ENCODE data around the gene MYO18B. TPM values are rescaled to one million over a fixed set of nuclear protein-coding genes. Genes with fewer than 3 reads are reported as not detected.

The MYO18B gene
- total RNA-seq, 1 donor from 2014 or later: 0.49 TPM

- Mint-ChIP-seq H3K36me3 (ENCODE audit: low read depth) (no peaks in the 10 kb centered on the region), H3K27ac (no peak overlapping the region), H3K4me1 (peaks cover 2% of the 10 kb centered on the region), H3K27me3 (peaks cover 2% of the 10 kb centered on the region), H3K9me3 (no peaks in the 10 kb centered on the region), H3K4me3 (no peak overlapping the region)
- no peak for DNase-seq
- intact Hi-C loops (cut with micrococcal nuclease): no loop called here
These were observed 305.5 kb downstream of the MYO18B start for GRCh38 chr22:26047516-26047915.

GRCh38 chr22:26047920-26048319 lies 305.9 kb downstream of the MYO18B start:
- Mint-ChIP-seq H3K4me1 (peaks cover 2% of the 10 kb centered on the region), H3K36me3 (ENCODE audit: low read depth) (no peaks in the 10 kb centered on the region), H3K9me3 (no peaks in the 10 kb centered on the region), H3K27ac (no peak overlapping the region), H3K4me3 (no peak overlapping the region), H3K27me3 (peaks cover 2% of the 10 kb centered on the region)
- intact Hi-C loops (cut with micrococcal nuclease): no loop called here
- no peak for DNase-seq

GRCh38 chr22:26050079-26050478 lies 308.1 kb downstream of the MYO18B start:
- Mint-ChIP-seq H3K4me3 (no peak overlapping the region), H3K9me3 (no peaks in the 10 kb centered on the region), H3K27ac (no peak overlapping the region), H3K27me3 (peaks cover 2% of the 10 kb centered on the region), H3K36me3 (ENCODE audit: low read depth) (no peaks in the 10 kb centered on the region), H3K4me1 (peaks cover 2% of the 10 kb centered on the region)
- intact Hi-C loops (cut with micrococcal nuclease): no loop called here
- no peak for DNase-seq

- DNase-seq: no peak
- H3K9me3 Mint-ChIP-seq: no peaks in the 10 kb centered on the region
- no peak overlapping the region for H3K27ac Mint-ChIP-seq
- H3K4me3 Mint-ChIP-seq: no peak overlapping the region
- H3K4me1 Mint-ChIP-seq: no peaks in the 10 kb centered on the region
- H3K27me3 Mint-ChIP-seq: peaks cover 5% of the 10 kb centered on the region
- H3K36me3 Mint-ChIP-seq (ENCODE audit: low read depth): no peaks in the 10 kb centered on the region
- intact Hi-C loops (cut with micrococcal nuclease): no loop called here
These were observed 311.8 kb downstream of the MYO18B start for GRCh38 chr22:26053737-26054316.

GRCh38 chr22:26054841-26055605 lies 313.0 kb downstream of the MYO18B start:
- no peak overlapping the region for H3K27ac Mint-ChIP-seq
- peaks cover 5% of the 10 kb centered on the region for H3K27me3 Mint-ChIP-seq
- intact Hi-C loops (cut with micrococcal nuclease): no loop called here
- H3K4me1 Mint-ChIP-seq: no peaks in the 10 kb centered on the region
- H3K9me3 Mint-ChIP-seq: no peaks in the 10 kb centered on the region
- no peak for DNase-seq
- H3K4me3 Mint-ChIP-seq: no peak overlapping the region
- no peaks in the 10 kb centered on the region for H3K36me3 Mint-ChIP-seq (ENCODE audit: low read depth)

GRCh38 chr22:26055693-26056092 lies 313.7 kb downstream of the MYO18B start:
- H3K36me3 Mint-ChIP-seq (ENCODE audit: low read depth): no peaks in the 10 kb centered on the region
- DNase-seq: no peak
- H3K27me3 Mint-ChIP-seq: peaks cover 5% of the 10 kb centered on the region
- H3K4me3 Mint-ChIP-seq: no peak overlapping the region
- intact Hi-C loops (cut with micrococcal nuclease): no loop called here
- no peaks in the 10 kb centered on the region for H3K9me3 Mint-ChIP-seq
- no peak overlapping the region for H3K27ac Mint-ChIP-seq
- H3K4me1 Mint-ChIP-seq: no peaks in the 10 kb centered on the region

GRCh38 chr22:26056455-26057200 lies 314.6 kb downstream of the MYO18B start:
- no peak overlapping the region for H3K27ac Mint-ChIP-seq
- H3K4me3 Mint-ChIP-seq: no peak overlapping the region
- intact Hi-C loops (cut with micrococcal nuclease): no loop called here
- no peaks in the 10 kb centered on the region for H3K4me1 Mint-ChIP-seq
- peaks cover 5% of the 10 kb centered on the region for H3K27me3 Mint-ChIP-seq
- DNase-seq: no peak
- no peaks in the 10 kb centered on the region for H3K9me3 Mint-ChIP-seq
- H3K36me3 Mint-ChIP-seq (ENCODE audit: low read depth): no peaks in the 10 kb centered on the region

- Mint-ChIP-seq H3K27me3 (peaks cover 5% of the 10 kb centered on the region), H3K4me1 (no peaks in the 10 kb centered on the region), H3K9me3 (no peaks in the 10 kb centered on the region), H3K27ac (no peak overlapping the region), H3K4me3 (no peak overlapping the region), H3K36me3 (ENCODE audit: low read depth) (no peaks in the 10 kb centered on the region)
- intact Hi-C loops (cut with micrococcal nuclease): no loop called here
- DNase-seq: no peak
These were observed 315.7 kb downstream of the MYO18B start for GRCh38 chr22:26057731-26058130.

GRCh38 chr22:26064048-26064447 lies 322.1 kb downstream of the MYO18B start:
- Mint-ChIP-seq H3K27me3 (peaks cover 13% of the 10 kb centered on the region), H3K4me3 (no peak overlapping the region), H3K9me3 (no peaks in the 10 kb centered on the region), H3K4me1 (no peaks in the 10 kb centered on the region), H3K27ac (no peak overlapping the region), H3K36me3 (ENCODE audit: low read depth) (no peaks in the 10 kb centered on the region)
- no peak for DNase-seq
- intact Hi-C loops (cut with micrococcal nuclease): no loop called here

GRCh38 chr22:26065847-26066246 lies 323.9 kb downstream of the MYO18B start:
- Mint-ChIP-seq H3K4me3 (no peak overlapping the region), H3K9me3 (no peaks in the 10 kb centered on the region), H3K4me1 (no peaks in the 10 kb centered on the region), H3K27ac (no peak overlapping the region), H3K27me3 (peaks cover 21% of the 10 kb centered on the region), H3K36me3 (ENCODE audit: low read depth) (no peaks in the 10 kb centered on the region)
- intact Hi-C loops (cut with micrococcal nuclease): no loop called here
- DNase-seq: no peak

GRCh38 chr22:26066534-26066933 lies 324.5 kb downstream of the MYO18B start:
- Mint-ChIP-seq H3K9me3 (no peaks in the 10 kb centered on the region), H3K27me3 (peaks cover 21% of the 10 kb centered on the region), H3K4me1 (no peaks in the 10 kb centered on the region), H3K27ac (no peak overlapping the region), H3K36me3 (ENCODE audit: low read depth) (no peaks in the 10 kb centered on the region), H3K4me3 (no peak overlapping the region)
- DNase-seq: no peak
- intact Hi-C loops (cut with micrococcal nuclease): no loop called here

GRCh38 chr22:26068571-26068970 lies 326.6 kb downstream of the MYO18B start:
- H3K36me3 Mint-ChIP-seq (ENCODE audit: low read depth): no peaks in the 10 kb centered on the region
- H3K9me3 Mint-ChIP-seq: no peaks in the 10 kb centered on the region
- peaks cover 21% of the 10 kb centered on the region for H3K27me3 Mint-ChIP-seq
- no peak for DNase-seq
- no peak overlapping the region for H3K4me3 Mint-ChIP-seq
- no peak overlapping the region for H3K27ac Mint-ChIP-seq
- intact Hi-C loops (cut with micrococcal nuclease): no loop called here
- H3K4me1 Mint-ChIP-seq: no peaks in the 10 kb centered on the region

- no peak for DNase-seq
- Mint-ChIP-seq H3K27ac (no peak overlapping the region), H3K36me3 (ENCODE audit: low read depth) (no peaks in the 10 kb centered on the region), H3K4me1 (no peaks in the 10 kb centered on the region), H3K27me3 (peaks cover 19% of the 10 kb centered on the region), H3K4me3 (no peak overlapping the region), H3K9me3 (no peaks in the 10 kb centered on the region)
- intact Hi-C loops (cut with micrococcal nuclease): no loop called here
These were observed 330.6 kb downstream of the MYO18B start for GRCh38 chr22:26072621-26073020.

- intact Hi-C loops (cut with micrococcal nuclease): no loop called here
- peaks cover 1% of the 10 kb centered on the region for H3K27me3 Mint-ChIP-seq
- no peak for DNase-seq
- no peaks in the 10 kb centered on the region for H3K4me1 Mint-ChIP-seq
- H3K4me3 Mint-ChIP-seq: no peak overlapping the region
- H3K9me3 Mint-ChIP-seq: no peaks in the 10 kb centered on the region
- no peaks in the 10 kb centered on the region for H3K36me3 Mint-ChIP-seq (ENCODE audit: low read depth)
- H3K27ac Mint-ChIP-seq: no peak overlapping the region
These were observed 333.3 kb downstream of the MYO18B start for GRCh38 chr22:26075251-26075650.

All from activated CD4-positive, alpha-beta T cell treated with anti-CD3 and anti-CD28 coated beads, Interleukin-2, amount 10 ng/mL, durations not matched to agents 24 days and 14 days (primary cell).